T-helper 2 cell treated with Interferon-gamma antibody and Interleukin-4, amounts not matched to agents 100 ng/mL and 5 ng/mL, for 36 hours (primary cell): ENCODE results near the gene CNDP2. TPM values are rescaled to one million over a fixed set of nuclear protein-coding genes. Genes with fewer than 3 reads are reported as not detected.
"Not testable (repeated sequence)": the region's sequence is repeated elsewhere in the genome, so short reads cannot be mapped to it uniquely, and the experiment has no call there.

Source experiments
- intact Hi-C: fragments of 100-400 bp; cut with micrococcal nuclease; formaldehyde crosslinking; loops from one replicate; pipeline ENCODE4 v1.15.1; 2023
- total RNA-seq: library from RNA; stranded (reverse); gene quantifications from 2 replicates; pipeline ENCODE4 v1.2.3, GENCODE V29; 2022

Gene CNDP2
- total RNA-seq, 1 donor from 2014 or later: 151 TPM

GRCh38 chr18:74534150-74534969 lies 38.2 kb downstream of the CNDP2 start, which contains the start of gene CNDP1:
TSS of gene CNDP1 (plus strand) at chr18:74534500. CDS start at chr18:74534668, 168 bp downstream.
- intact Hi-C loops: no loop called here

DNA sequence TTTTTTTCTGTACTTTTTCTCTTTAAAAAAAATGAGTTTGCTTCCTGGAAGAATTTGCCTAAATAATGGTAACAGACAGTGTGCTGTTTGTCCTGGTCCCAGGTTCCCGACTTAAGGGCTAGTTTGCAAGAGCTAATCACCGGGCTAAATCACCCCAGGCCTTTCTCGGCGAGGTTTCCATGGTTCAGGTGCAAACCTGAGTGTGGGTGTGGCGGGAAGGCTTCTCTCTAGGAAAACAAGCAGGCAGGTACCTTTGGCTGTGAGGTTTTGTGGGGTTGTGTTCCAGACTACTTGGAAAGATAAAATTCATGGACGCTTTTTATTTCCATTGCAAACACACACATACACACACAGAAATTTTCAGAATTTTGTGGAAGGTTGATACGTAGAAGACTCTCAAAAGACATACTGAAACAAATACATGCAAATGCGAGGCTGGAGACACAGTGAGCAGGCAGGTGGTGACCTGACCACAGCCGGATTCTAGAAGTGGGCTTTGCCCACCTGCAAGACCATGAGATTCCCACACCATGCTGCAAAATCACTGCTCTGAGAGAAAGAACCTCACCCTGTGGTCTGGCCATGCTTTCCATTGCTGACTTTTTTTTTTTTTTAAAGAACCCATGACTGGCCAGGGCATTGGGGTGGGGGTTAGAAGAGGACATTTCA lies 39.0 kb downstream of the CNDP2 start:
- intact Hi-C loops: no loop called here

- intact Hi-C loops: no loop called here
Observed at GRCh38 chr18:74539289-74539688, 43.1 kb downstream of the CNDP2 start.

DNA sequence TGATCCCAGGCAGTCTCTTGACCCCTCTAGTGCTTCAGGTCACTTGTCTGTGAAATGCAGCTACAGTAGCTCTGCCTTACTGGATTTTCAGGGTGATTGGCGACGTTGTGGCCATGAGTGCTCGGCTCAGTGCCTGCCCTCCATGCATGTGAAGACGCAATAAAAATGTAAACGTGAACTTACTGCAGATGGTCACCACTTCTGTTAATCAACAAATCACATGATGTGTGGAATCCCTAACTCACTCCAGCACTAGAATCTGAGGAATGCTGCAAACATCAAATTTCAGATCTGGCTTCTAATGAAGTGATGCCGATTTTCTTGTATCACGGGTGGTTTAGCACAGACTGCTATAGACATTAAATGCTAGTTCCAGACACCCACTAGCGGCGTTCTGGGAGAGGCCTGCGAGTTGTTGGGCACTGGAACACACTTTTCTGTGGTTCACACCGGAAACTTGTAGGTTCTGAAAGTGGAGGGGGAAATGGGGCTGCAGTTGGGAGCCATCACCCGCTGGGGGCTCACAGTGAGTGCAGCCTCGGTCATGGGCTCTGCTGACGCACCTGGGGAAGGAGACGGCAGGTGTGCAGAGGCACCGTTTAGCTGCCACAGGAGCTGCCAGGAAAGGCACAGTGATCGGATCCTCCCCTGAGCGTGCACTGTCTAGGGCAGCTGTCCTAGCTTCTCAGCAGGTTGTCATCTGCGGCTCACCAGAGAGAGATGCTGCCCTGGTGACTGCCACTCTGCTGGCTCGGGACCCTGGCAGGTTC lies 44.7 kb downstream of the CNDP2 start:
- intact Hi-C loops: no loop called here

DNA sequence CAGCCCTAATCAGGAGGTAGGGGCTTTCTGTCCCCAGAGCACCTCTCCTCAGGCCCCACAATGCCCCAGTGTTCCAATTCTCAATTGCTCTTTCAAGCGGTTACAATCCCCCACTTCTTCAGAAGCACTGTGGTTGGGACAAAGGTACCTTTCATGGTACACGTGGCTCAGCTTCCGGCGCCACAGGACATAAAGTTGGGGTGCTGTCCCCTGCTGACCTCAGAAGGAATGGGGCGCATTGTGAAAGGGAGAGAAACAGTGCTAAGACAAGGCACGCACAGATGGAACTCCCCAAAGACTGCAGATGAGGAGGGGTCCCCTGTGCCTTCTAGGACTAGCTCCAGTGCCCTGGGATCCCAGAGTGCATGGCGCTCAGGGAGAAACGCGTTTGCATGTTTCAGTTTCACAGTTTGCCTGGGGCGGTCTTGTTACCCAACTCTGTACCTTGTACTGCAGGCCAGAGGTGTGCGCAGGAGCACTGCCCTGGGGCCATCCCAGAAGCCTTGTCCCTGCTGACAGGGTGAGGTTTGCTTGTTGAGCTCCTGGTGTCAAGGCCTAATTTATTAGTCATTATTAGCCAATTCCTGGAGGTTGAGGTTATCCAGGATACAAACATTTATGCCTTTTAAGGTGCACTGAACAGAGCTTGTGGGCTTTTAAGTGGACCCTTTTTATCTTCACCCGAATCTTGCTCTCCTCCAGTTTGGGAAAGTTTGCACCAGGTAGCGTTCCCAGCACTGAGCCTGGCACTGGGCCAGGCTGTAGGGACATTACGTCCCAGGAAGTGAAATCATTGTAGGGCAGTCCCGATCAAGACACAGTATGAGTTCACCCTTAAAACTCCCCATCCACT lies 45.8 kb downstream of the CNDP2 start:
- intact Hi-C loops: no loop called here

- intact Hi-C loops: no loop called here
Observed at GRCh38 chr18:74544898-74545297, 48.7 kb downstream of the CNDP2 start.

DNA sequence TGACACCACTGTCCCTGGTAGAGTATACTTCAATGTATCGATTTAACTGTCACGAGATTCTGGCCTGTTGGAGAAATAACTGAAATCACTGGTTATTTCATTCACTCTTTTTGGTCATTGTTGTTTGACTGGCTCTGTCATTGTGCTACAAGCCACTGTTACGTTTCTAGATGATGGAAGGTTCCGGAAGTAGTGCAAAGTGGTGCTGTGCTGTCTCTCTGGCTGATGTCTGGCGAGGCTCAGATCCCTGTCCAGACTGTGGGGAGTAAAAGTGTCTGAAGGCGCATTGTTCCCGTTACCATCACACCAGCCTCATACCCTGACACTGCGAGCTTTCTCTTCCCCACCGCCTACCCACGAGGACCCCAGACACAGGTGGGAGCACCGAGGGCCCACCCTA lies 49.8 kb downstream of the CNDP2 start:
- intact Hi-C loops: no loop called here

DNA sequence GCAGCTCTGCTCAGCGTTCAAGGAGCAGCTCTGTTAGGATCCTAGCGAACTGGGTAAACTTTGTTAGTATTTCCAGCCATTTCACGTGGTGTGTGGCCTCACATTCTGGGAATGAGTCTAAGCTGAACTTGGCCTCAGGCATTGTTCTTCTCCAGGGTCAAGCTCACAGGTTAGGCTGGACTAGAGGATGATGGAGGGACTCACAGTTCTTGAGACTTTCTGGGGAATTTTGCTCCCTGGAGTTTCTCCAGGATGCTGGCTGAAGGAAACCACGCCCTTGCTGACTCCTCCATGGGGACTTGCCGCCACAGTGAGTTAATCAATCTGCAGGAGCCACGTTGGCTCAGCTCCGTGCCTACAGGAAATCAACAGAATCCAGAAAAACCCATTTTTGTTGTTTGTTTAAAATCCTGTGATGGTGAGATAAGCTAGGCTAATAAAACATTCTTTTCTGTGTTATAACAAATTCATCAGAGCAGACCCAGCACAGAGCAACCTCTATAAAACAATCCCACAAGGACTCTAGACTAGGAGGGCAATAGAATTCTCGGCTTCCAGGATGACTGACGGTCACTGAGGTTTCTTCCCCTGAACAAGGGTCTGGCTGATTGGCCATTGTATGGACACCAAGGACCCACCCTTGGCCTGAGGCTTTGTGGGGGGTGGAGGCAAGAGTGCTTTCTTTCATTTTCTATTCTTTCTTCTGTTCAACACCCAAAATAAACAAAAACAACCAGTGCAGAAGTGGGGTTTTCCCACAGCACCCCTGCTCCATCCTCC lies 50.8 kb downstream of the CNDP2 start:
- intact Hi-C loops: no loop called here

- intact Hi-C loops: no loop called here
Observed at GRCh38 chr18:74547860-74548259, 51.7 kb downstream of the CNDP2 start.

DNA sequence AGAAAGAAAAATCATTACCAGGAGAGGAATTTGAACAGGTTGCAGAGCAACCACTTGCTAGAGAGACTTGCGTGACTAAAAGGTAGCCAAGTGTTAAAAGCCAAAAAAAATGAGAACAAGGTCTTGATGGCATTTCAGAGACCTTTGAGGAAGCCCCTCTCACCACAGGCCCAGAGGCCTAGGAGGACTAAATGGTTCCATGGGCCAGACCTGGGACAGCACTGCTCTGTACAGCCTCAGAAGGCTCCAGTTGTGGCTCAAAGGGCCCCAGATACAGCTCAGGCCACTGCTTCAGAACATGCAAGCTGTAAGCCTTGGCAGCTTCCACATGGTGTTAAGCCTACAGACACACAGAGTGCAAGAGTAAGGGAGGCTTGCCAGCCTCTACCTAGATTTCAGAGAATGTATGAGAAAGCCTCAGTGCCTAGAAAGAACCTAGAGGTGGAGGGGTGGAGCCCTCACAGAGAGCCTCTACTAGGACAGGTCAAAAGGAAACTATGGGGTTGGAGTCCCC lies 53.5 kb downstream of the CNDP2 start:
- intact Hi-C loops: no loop called here

DNA sequence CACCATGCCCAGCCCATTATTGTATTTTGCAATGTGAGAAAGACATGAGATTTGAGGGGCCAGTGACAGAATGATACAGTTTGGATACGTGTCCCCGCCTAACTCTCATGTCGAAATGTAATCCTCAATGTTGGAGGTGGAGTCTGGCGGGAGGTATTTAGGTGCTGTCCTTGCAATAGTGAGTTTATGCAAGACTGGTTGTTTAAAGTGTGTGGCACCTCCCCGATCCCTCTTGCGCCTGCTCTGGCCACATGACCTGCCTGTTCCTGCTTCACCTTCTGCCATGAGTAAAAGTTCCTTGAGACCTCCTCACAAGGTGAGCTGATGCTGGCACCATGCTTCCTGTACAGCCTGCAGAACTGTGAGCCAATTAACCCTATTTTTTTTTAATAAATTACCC lies 54.7 kb downstream of the CNDP2 start:
- intact Hi-C loops: no loop called here

GRCh38 chr18:74551452-74551851 lies 55.3 kb downstream of the CNDP2 start:
- intact Hi-C loops: no loop called here

DNA sequence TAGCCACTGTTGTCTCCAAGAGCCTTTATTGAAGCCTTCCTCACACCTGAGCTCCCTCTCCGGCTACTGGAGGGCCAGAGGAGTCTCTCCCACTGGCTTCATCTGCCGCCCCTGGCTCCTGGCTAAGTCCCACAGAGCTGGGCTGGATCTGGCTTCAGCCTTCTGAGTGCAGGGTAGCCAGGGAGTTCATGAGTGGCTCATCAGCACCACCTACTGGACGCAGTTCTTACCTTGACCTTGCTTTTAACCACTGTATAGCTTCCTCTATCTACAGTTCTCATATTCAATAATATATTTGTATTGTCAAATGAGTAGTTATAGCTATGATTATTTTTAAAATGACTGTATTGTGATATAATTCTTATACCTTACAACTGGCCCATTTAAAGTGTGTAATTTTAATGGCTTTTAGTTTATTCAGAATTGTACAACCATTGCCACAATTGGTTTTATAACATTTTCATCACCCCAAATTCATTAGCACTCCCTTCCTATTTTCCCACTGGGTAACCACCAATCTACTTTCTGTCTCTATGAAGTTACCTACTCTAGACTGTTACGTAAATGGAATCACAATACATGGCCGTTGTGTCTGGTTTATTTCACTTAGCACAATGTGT lies 55.9 kb downstream of the CNDP2 start:
- intact Hi-C loops: loop anchor here (1.0 kb wide), 3 partner anchors 53 to 356 kb away; no protein-coding TSS in a partner anchor

- intact Hi-C loops: no loop called here
Observed at GRCh38 chr18:74556126-74556525, 60.0 kb downstream of the CNDP2 start.

DNA sequence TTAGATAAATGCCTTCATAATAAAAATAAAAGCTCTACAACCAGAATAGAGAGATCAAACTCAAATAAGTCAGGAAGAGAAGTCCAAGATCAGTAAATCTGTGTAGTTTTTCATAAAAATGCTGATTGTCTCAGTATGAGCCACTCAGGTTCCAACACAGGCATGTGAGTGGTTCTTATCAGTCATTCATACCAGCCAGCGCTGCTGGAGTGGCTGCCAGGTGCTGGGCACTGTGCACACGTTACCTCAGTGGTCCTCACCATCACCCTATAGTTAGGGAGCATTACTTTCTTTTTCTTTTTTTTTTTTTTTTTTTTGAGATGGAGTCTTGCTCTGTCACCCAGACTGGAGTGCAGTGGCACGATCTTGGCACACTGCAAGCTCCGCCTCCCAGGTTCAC lies 61.9 kb downstream of the CNDP2 start:
- intact Hi-C loops: no loop called here

GRCh38 chr18:74562131-74562730 lies 66.1 kb downstream of the CNDP2 start:
- intact Hi-C loops: no loop called here

GRCh38 chr18:74562775-74563174 lies 66.6 kb downstream of the CNDP2 start:
- intact Hi-C loops: no loop called here

- intact Hi-C loops: no loop called here
Observed at GRCh38 chr18:74563999-74564398, 67.8 kb downstream of the CNDP2 start.

GRCh38 chr18:74565164-74565563 lies 69.0 kb downstream of the CNDP2 start:
- intact Hi-C loops: not testable (repeated sequence)
